ENCODE measurements around the gene CHRNA3.
A peak's percentile ranks its signal among the peaks of the same experiment; 100 is the strongest.

The CHRNA3 gene

DNA sequence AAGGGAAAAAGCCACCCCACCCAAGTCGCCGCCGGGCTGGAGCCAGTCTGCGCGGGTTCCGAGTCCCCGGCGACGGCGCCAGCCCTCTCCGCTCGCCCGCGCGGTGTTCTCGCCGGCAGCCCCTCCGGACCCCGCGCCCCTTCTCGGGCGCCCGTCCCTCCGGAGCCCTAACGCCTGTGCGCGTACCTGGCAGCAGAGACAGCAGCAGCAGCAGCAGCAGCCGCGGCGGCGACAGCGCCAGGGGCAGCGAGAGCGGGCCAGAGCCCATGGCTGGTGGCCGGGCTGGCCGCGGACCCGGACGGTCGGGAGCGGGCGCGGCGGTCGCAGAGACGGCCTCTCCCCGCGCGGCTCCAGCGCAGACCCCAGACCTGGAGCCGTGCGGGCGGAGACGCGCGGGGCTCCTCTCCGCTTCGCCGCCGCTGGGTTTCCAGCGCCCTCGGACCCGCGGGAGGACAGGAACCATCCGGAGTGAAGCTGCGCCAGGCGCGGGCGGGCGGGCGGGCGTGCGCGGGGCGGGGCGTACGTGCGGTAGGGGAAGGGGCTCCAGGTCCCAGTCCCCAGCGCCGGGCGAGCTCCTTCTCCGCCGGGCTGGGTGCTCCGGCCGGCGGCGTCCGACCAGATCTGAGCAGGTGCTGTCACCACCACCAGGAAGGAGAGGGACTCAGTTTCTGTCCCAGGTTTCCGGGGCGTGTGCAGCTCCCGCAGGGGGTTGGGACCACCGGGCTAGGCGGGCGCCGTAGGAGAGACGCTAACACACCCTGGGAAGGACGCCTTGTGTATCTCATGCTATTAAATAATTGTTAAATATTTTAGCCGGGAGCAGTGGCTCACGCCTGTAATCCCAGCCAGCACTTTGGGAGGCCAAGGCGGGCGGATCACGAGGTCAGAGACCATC, at the start of gene CHRNA3:
Gene CHRNA3 (minus strand): TSS at position 470 of the 895 bp plus-strand sequence. CDS start 202 bp downstream, at position 268.
- Mint-ChIP-seq H3K4me3 (peak within 1 kb of the TSS; percentile 12), H3K4me1 (peaks cover 15% of the 10 kb centered on the region), H3K27ac (no peak within 1 kb of the TSS), H3K9me3 (no peaks in the 10 kb centered on the region), H3K36me3 (no peaks in the 10 kb centered on the region), H3K27me3 (peaks cover 33% of the 10 kb centered on the region)

DNA sequence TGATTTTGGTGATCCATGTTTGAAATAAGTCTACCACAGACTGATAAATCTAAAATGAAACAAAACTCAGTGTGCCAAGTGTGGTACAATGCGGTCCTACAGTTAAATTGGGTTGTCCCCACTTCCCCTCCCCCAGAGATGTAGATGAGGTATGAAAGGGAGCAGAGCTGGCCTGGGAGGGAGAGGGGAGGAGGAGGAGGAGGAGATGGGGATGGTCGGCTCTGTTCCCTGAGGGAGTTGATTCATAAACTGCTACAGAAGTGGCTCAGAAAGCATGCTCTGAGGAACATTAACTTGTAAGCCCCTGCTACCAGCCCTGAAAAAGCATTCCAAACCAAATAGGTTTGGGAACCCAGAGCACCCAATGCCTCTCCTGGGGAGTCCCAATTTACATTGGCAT, 48.2 kb upstream of the CHRNA3 start:
- Mint-ChIP-seq H3K4me1 (no peaks in the 10 kb centered on the region), H3K4me3 (no peak overlapping the region), H3K27me3 (no peaks in the 10 kb centered on the region), H3K36me3 (no peaks in the 10 kb centered on the region), H3K9me3 (no peaks in the 10 kb centered on the region), H3K27ac (no peak overlapping the region)

DNA sequence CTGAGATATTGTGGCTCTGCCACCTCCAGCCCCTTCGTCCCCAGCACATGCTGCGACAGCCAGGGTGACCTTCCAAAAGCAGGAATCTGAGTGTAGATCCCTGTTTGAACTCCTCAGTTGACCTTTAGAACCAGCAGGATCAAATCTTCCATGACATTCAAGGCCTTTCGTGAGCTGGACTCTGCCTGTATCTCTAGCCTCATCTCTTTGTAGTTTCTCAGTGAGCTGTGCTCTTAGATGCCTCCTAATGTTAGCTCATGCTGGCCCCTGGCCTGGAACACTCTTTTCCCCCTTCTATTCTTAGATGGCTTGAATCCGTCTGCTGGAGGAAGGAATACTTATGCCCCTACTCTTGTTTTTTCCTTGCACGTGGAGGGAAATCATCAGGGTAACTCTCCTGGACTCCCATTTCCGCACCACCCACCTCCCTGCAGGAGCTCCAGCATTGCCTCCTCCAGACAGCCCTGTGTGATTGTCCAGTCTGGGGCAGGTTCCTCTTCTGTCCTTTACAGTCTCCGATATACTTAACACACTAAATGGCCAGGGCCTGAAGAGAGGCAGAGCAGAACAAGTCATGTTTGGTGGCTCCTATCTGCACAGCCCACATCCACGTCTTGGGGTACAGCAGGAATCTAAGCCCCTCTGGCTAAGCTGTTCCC, 46.9 kb upstream of the CHRNA3 start:
- Mint-ChIP-seq H3K27me3 (no peaks in the 10 kb centered on the region), H3K36me3 (no peaks in the 10 kb centered on the region), H3K9me3 (no peaks in the 10 kb centered on the region), H3K4me3 (no peak overlapping the region), H3K27ac (no peak overlapping the region), H3K4me1 (no peaks in the 10 kb centered on the region)

DNA sequence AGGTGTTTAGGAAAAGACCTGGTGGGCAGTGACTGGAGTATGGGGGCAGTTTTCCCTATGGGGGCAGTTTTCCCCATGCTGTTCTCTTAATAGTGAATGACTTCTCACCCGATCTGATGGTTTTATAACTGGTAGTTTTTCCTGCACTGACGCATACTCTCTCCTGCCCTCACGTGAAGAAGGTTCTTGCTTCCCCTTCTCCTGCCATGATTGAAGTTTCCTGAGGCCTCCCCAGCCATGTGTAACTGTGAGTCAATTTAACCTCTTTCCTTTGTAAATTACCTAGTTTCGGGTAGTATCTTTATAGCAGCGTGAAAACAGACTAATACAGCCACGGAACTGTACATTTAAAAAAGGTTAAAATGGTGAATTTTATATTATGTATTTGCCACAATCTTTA, 45.2 kb upstream of the CHRNA3 start:
- Mint-ChIP-seq H3K27ac (no peak overlapping the region), H3K27me3 (no peaks in the 10 kb centered on the region), H3K36me3 (no peaks in the 10 kb centered on the region), H3K9me3 (no peaks in the 10 kb centered on the region), H3K4me3 (no peak overlapping the region), H3K4me1 (no peaks in the 10 kb centered on the region)

GRCh38 chr15:78663703-78664102, 42.9 kb upstream of the CHRNA3 start:
- Mint-ChIP-seq H3K27me3 (no peaks in the 10 kb centered on the region), H3K4me3 (no peak overlapping the region), H3K27ac (no peak overlapping the region), H3K4me1 (no peaks in the 10 kb centered on the region), H3K9me3 (no peaks in the 10 kb centered on the region), H3K36me3 (no peaks in the 10 kb centered on the region)

DNA sequence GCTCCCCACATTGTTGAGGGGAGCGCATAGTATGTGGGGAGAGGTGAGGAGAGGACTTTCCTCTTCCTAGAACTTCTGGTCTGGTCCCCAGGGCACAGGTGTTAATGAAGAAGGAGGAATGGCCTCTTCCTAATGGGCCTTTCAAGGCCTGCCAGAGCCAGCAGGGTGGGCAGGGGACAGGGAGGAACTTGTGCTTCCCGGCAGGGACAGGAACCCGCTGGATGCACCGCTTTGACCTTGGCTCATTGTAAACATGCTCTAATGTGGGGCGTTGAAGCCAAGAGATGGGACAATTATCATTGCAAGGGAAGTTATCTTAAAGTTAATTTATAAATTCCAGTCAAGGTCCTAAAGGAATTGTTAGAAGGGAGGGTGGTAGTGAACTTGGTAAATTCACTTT, 41.2 kb upstream of the CHRNA3 start:
- Mint-ChIP-seq H3K4me3 (no peak overlapping the region), H3K27me3 (no peaks in the 10 kb centered on the region), H3K27ac (no peak overlapping the region), H3K9me3 (no peaks in the 10 kb centered on the region), H3K4me1 (no peaks in the 10 kb centered on the region), H3K36me3 (no peaks in the 10 kb centered on the region)

- Mint-ChIP-seq H3K36me3 (no peaks in the 10 kb centered on the region), H3K27ac (no peak overlapping the region), H3K9me3 (no peaks in the 10 kb centered on the region), H3K4me3 (no peak overlapping the region), H3K27me3 (no peaks in the 10 kb centered on the region), H3K4me1 (no peaks in the 10 kb centered on the region)
These were observed 40.2 kb upstream of the CHRNA3 start for GRCh38 chr15:78661001-78661400.

GRCh38 chr15:78660584-78660983, 39.8 kb upstream of the CHRNA3 start:
- Mint-ChIP-seq H3K4me3 (no peak overlapping the region), H3K27me3 (no peaks in the 10 kb centered on the region), H3K27ac (no peak overlapping the region), H3K9me3 (no peaks in the 10 kb centered on the region), H3K36me3 (no peaks in the 10 kb centered on the region), H3K4me1 (no peaks in the 10 kb centered on the region)

- Mint-ChIP-seq H3K36me3 (no peaks in the 10 kb centered on the region), H3K4me3 (no peak overlapping the region), H3K27ac (no peak overlapping the region), H3K27me3 (no peaks in the 10 kb centered on the region), H3K9me3 (no peaks in the 10 kb centered on the region), H3K4me1 (no peaks in the 10 kb centered on the region)
These were observed 38.0 kb upstream of the CHRNA3 start for GRCh38 chr15:78658823-78659222.

DNA sequence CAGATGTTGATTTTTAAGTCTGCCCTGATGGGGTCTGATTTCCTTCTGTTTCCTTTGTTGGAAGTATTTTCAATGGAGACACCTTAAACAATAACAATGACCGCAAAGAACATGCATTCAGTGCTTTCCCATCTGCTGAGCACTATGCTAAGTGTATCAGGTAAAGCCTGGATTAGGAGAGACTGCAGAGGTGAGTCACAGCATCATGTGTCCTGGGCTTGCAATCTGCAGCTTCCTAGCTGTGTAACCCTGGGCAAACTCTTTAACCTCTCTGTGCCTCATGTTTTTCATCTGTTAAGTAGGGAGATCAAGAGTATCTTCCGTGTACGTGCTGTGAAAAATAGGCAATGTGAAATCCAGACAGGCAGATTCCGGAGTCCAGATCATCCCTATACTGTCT, 33.5 kb upstream of the CHRNA3 start:
- no peaks in the 10 kb centered on the region for H3K9me3 Mint-ChIP-seq
- no peaks in the 10 kb centered on the region for H3K4me1 Mint-ChIP-seq
- no peaks in the 10 kb centered on the region for H3K36me3 Mint-ChIP-seq
- no peaks in the 10 kb centered on the region for H3K27me3 Mint-ChIP-seq
- H3K4me3 Mint-ChIP-seq: no peak overlapping the region
- H3K27ac Mint-ChIP-seq: no peak overlapping the region

DNA sequence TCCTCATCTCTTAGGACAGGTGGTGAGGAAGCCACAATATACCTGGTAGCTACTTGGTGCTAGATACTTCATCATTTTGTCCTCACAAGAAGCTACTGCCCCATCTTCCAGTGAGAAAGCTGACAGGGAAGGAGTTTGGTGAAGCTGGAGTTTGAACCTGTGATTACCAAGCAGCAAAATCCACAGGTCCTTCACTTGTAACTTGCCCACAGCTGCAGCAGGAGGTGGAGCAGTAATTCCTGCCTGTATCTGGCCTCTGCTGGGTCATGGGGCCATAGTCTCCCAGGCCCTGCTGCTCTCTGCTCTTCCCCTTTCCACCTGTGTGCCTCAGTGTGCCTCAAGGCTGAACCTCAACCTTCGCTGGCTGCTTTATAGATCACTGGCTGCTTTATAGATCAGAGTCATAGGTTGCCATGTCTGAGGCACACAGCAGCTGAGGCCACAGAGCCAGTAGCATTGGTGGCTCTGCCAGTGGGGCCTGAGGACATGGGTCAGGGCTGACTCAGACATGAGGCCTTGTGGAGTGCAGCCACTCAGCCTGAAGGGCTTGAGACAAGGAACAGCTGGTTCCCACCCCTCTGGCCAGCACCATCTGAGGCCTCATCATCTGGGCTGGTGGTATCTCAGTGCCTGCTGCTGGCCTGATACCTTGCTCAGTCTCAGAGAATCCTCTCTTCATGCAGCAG, 31.3 kb upstream of the CHRNA3 start:
- H3K36me3 Mint-ChIP-seq: no peaks in the 10 kb centered on the region
- H3K27me3 Mint-ChIP-seq: no peaks in the 10 kb centered on the region
- H3K4me3 Mint-ChIP-seq: no peak overlapping the region

DNA sequence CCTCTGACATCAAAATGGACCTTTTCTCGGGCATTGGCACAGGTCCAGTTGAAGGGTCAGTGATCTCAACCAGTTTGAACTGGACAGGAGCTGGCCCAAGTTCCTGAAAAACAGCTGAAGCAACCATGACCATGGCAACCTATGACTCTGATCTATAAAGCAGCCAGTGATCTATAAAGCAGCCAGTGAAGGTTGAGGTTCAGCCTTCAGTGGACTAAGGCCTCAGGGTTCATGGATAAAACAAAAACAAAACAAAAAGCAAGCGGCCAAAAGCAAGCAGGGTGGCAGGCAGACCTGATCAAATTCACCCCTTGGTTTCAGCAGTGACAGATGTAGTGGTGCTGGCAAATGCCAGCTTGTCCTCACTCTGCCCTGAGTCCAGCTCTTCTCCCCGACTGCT, 30.2 kb upstream of the CHRNA3 start:
- Mint-ChIP-seq H3K4me3 (no peak overlapping the region), H3K36me3 (no peaks in the 10 kb centered on the region), H3K27ac (no peak overlapping the region), H3K27me3 (no peaks in the 10 kb centered on the region), H3K4me1 (no peaks in the 10 kb centered on the region), H3K9me3 (no peaks in the 10 kb centered on the region)

More for the DNA sequence above, 31.3 kb upstream of the CHRNA3 start:
- H3K27ac Mint-ChIP-seq: no peak overlapping the region
- no peaks in the 10 kb centered on the region for H3K9me3 Mint-ChIP-seq
- H3K4me1 Mint-ChIP-seq: no peaks in the 10 kb centered on the region

- H3K36me3 Mint-ChIP-seq: no peaks in the 10 kb centered on the region
- no peaks in the 10 kb centered on the region for H3K27me3 Mint-ChIP-seq
- no peaks in the 10 kb centered on the region for H3K4me1 Mint-ChIP-seq
- no peak overlapping the region for H3K27ac Mint-ChIP-seq
- H3K4me3 Mint-ChIP-seq: no peak overlapping the region
- no peaks in the 10 kb centered on the region for H3K9me3 Mint-ChIP-seq
These were observed 29.2 kb upstream of the CHRNA3 start for GRCh38 chr15:78650022-78650421.

- Mint-ChIP-seq H3K4me1 (peaks cover 10% of the 10 kb centered on the region), H3K4me3 (no peak overlapping the region), H3K27me3 (peaks cover 7% of the 10 kb centered on the region), H3K36me3 (no peaks in the 10 kb centered on the region), H3K27ac (no peak overlapping the region), H3K9me3 (no peaks in the 10 kb centered on the region)
These were observed 24.2 kb upstream of the CHRNA3 start for GRCh38 chr15:78645009-78645408.

GRCh38 chr15:78642331-78642730, 21.5 kb upstream of the CHRNA3 start:
- no peak overlapping the region for H3K27ac Mint-ChIP-seq
- no peaks in the 10 kb centered on the region for H3K9me3 Mint-ChIP-seq
- H3K27me3 Mint-ChIP-seq: peaks cover 12% of the 10 kb centered on the region
- H3K4me3 Mint-ChIP-seq: peak overlapping the region; percentile 20
- peaks cover 10% of the 10 kb centered on the region for H3K4me1 Mint-ChIP-seq
- no peaks in the 10 kb centered on the region for H3K36me3 Mint-ChIP-seq

GRCh38 chr15:78641749-78642275, 21.0 kb upstream of the CHRNA3 start:
- no peaks in the 10 kb centered on the region for H3K9me3 Mint-ChIP-seq
- peaks cover 10% of the 10 kb centered on the region for H3K4me1 Mint-ChIP-seq
- H3K27ac Mint-ChIP-seq: no peak overlapping the region
- H3K36me3 Mint-ChIP-seq: no peaks in the 10 kb centered on the region
- H3K27me3 Mint-ChIP-seq: peaks cover 12% of the 10 kb centered on the region
- peak overlapping the region; percentile 63 for H3K4me3 Mint-ChIP-seq

Data from activated naive CD4-positive, alpha-beta T cell treated with anti-CD3 and anti-CD28 coated beads, Interleukin-2, amount 50 U/mL, for 24 hours (primary cell).